GM19468 (cell line): ENCODE data around the gene RREB1.
"Not testable (repeated sequence)": the region's sequence is repeated elsewhere in the genome, so short reads cannot be mapped to it uniquely, and the experiment has no call there.

ENCODE experiments used
- ATAC-seq: cut with Tn5 transposase; IDR thresholded peaks from one replicate; pipeline ENCODE4 v1.9.1; 2021; ENCODE audit warnings: mild to moderate bottlenecking, moderate library complexity, moderate number of reproducible peaks; ENCODE audit not compliant: unreplicated experiment; ENCODE audit errors: extremely low read depth

RREB1 gene

GRCh38 chr6:7269816-7270215 lies 162.1 kb downstream of the RREB1 start:
- no peak for ATAC-seq

GRCh38 chr6:7270320-7271204 lies 162.8 kb downstream of the RREB1 start:
- no peak for ATAC-seq

- no peak for ATAC-seq
Observed at GRCh38 chr6:7271205-7271534, 163.4 kb downstream of the RREB1 start.

GRCh38 chr6:7273709-7274108 lies 165.9 kb downstream of the RREB1 start:
- no peak for ATAC-seq

- ATAC-seq, result not testable (repeated sequence)
Observed at GRCh38 chr6:7274525-7274924, 166.8 kb downstream of the RREB1 start.

- no peak for ATAC-seq
Observed at GRCh38 chr6:7276199-7276524, 168.4 kb downstream of the RREB1 start.

- ATAC-seq, result no peak
Observed at GRCh38 chr6:7282097-7282906, 174.5 kb downstream of the RREB1 start.

GRCh38 chr6:7283676-7284075 lies 175.9 kb downstream of the RREB1 start:
- no peak for ATAC-seq

GRCh38 chr6:7285416-7285815 lies 177.7 kb downstream of the RREB1 start:
- no peak for ATAC-seq

- ATAC-seq, result no peak
Observed at GRCh38 chr6:7290079-7290478, 182.3 kb downstream of the RREB1 start.

- no peak for ATAC-seq
Observed at GRCh38 chr6:7292596-7293255, 185.0 kb downstream of the RREB1 start.

- ATAC-seq, result no peak
Observed at GRCh38 chr6:7295916-7296315, 188.2 kb downstream of the RREB1 start.

- ATAC-seq, result no peak
Observed at GRCh38 chr6:7296602-7297001, 188.8 kb downstream of the RREB1 start.

- ATAC-seq, result no peak
Observed at GRCh38 chr6:7298113-7298512, 190.4 kb downstream of the RREB1 start.

- ATAC-seq, result no peak
Observed at GRCh38 chr6:7300926-7301325, 193.2 kb downstream of the RREB1 start.
